K562 (cell line): ENCODE measurements around the gene PET117. TPM values are rescaled to one million over a fixed set of nuclear protein-coding genes. Genes with fewer than 3 reads are reported as not detected.

Source experiments
- ATAC-seq: fragments of 200-7000 bp; cut with Tn5 transposase; 3 replicates; pipeline ENCODE4 v1.9.1; 2020; ENCODE audit warnings: moderate library complexity
- BruUV-seq: library from RNA; stranded (reverse); fragments of 400-500 nt; replicated peaks from 2 replicates; lab custom pipeline; 2021; lab: Mats Ljungman, UMichigan
- CTCF ChIA-PET: fragments of 300-600 bp; formaldehyde crosslinking; extraction: SDS; loops from one replicate; lab custom pipeline; 2021; ENCODE audit warnings: low intra/inter-chr PET ratio; lab: Yijun Ruan, JAX
- POLR2A ChIA-PET: fragments of 300-600, 350-650 bp; sonication (Branson Sonifier 250); formaldehyde crosslinking; extraction: SDS; loops from one replicate; lab custom pipeline; 2021; ENCODE audit warnings: antibody characterized with exemption, inconsistent platforms; lab: Yijun Ruan, JAX
- DNase-seq, 4 experiments: peaks; one replicate each; pipeline versions ENCODE4 v3.0.0 to v3.0.0-alpha.2; 2011 to 2018; ENCODE audit warnings: low spot score in 3 of 4, mixed read lengths in 3 of 4; ENCODE audit errors: extremely low read depth in 1 of 4
- FAIRE-seq: peaks from 2 replicates; lab custom pipeline; 2011; peaks lifted over from hg19 to GRCh38; lab: Jason Lieb, UNC
- H2AFZ ChIP-seq: 2 replicates; pipeline ENCODE4 v1.6.0; 2011; ENCODE audit warnings: low read depth, low read length, control low read depth, inconsistent platforms
- H3K27ac ChIP-seq: fragments of 200-600 bp; 3 replicates; pipeline ENCODE4 v1.8.0; 2011; ENCODE audit warnings: low read depth, mild to moderate bottlenecking, control low read depth, inconsistent platforms, low read length, moderate library complexity, mixed read lengths; ENCODE audit errors: extremely low read depth
- H3K27me3 ChIP-seq, 2 experiments: fragments of 300-600 bp in 1 of 2; 2 replicates in 1 of 2; 3 replicates in 1 of 2; pipeline versions ENCODE4 v1.6.0 to v1.8.0; 2011; ENCODE audit warnings: inconsistent platforms in 2 of 2, low read length in 2 of 2, mild to moderate bottlenecking in 1 of 2, mixed read lengths in 1 of 2, moderate library complexity in 1 of 2; ENCODE audit not compliant: control insufficient read depth in 2 of 2, insufficient read depth in 2 of 2
- H3K36me3 ChIP-seq: fragments of 300-600 bp; 3 replicates; pipeline ENCODE4 v1.8.0; 2011; ENCODE audit warnings: mild to moderate bottlenecking, low read length, inconsistent platforms; ENCODE audit not compliant: control insufficient read depth, insufficient read depth
- H3K4me1 ChIP-seq, 2 experiments: fragments of 200-600 bp in 1 of 2; replicated peaks in 1 of 2; 2 replicates in 1 of 2; 3 replicates in 1 of 2; pipeline versions ENCODE4 v1.5.1 to v1.8.0; 2011; ENCODE audit warnings: inconsistent platforms in 2 of 2, low read length in 2 of 2, mild to moderate bottlenecking in 1 of 2, mixed read lengths in 1 of 2, moderate library complexity in 1 of 2; ENCODE audit not compliant: control insufficient read depth in 2 of 2, insufficient read depth in 2 of 2
- H3K4me2 ChIP-seq: 2 replicates; pipeline ENCODE4 v1.6.1; 2011; ENCODE audit warnings: low read length, control low read depth, inconsistent platforms, mixed read lengths; ENCODE audit not compliant: insufficient read depth
- H3K4me3 ChIP-seq: fragments of 200-600 bp; sonication (generic), shearing (Covaris generic); 2 replicates; pipeline ENCODE4 v1.5.1; 2016; ENCODE audit warnings: control low read depth, inconsistent platforms
- H3K79me2 ChIP-seq: fragments of 200-600 bp; 3 replicates; pipeline ENCODE4 v1.8.0; 2011; ENCODE audit warnings: low read length, inconsistent platforms; ENCODE audit not compliant: control insufficient read depth, insufficient read depth
- H3K9ac ChIP-seq, 2 experiments: 2 replicates each; pipeline versions ENCODE4 v1.6.0 to v1.6.1; 2011; ENCODE audit warnings: low read depth in 2 of 2, low read length in 2 of 2, control low read depth in 1 of 2, inconsistent platforms in 1 of 2, mild to moderate bottlenecking in 1 of 2, mixed read lengths in 1 of 2; ENCODE audit not compliant: insufficient read depth in 1 of 2
- H3K9me1 ChIP-seq: one replicate; pipeline ENCODE4 v1.6.0; 2011; ENCODE audit warnings: inconsistent platforms, mild to moderate bottlenecking, low read length, moderate library complexity; ENCODE audit not compliant: control insufficient read depth, insufficient read depth
- H3K9me3 ChIP-seq: replicated peaks from 2 replicates; pipeline ENCODE4 v1.5.1; 2011; ENCODE audit warnings: low read depth, low read length, inconsistent platforms; ENCODE audit not compliant: control insufficient read depth, insufficient read depth
- H4K20me1 ChIP-seq: replicated peaks from 2 replicates; pipeline ENCODE4 v1.6.1; 2011; ENCODE audit warnings: low read length, inconsistent platforms, mixed read lengths; ENCODE audit not compliant: control insufficient read depth, insufficient read depth
- CEBPG ChIP-seq, 3 experiments: fragments of 200-800 bp in 1 of 3; sonication (Bioruptor generic) in 1 of 3; sonication (generic) in 1 of 3; formaldehyde crosslinking in 1 of 3; IDR thresholded peaks in 2 of 3; conservative IDR thresholded peaks in 1 of 3; 2 replicates each; pipeline versions ENCODE4 v1.6.1 to v1.8.0; 2016 to 2022; ENCODE audit warnings: missing compliant biosample characterization in 2 of 3, missing genetic modification characterization in 2 of 3, mild to moderate bottlenecking in 1 of 3, missing genetic modification reagents in 1 of 3
- FOXJ2 ChIP-seq: fragments of 200-800 bp; sonication (Bioruptor generic); IDR thresholded peaks from 2 replicates; pipeline ENCODE4 v1.6.1; 2016; ENCODE audit warnings: missing genetic modification characterization, missing compliant biosample characterization
- KAT8 ChIP-seq: fragments of 450-650 bp; IDR thresholded peaks from 2 replicates; pipeline ENCODE4 v1.6.1; 2016; ENCODE audit warnings: low read depth, mild to moderate bottlenecking
- L3MBTL2 ChIP-seq: fragments of 450-650 bp; IDR thresholded peaks from 2 replicates; pipeline ENCODE4 v1.6.1; 2016; ENCODE audit warnings: mild to moderate bottlenecking, moderate library complexity
- LARP7 ChIP-seq: fragments of 450-650 bp; IDR thresholded peaks from 2 replicates; pipeline ENCODE4 v1.6.1; 2016
- MIER1 ChIP-seq: fragments of 450-650 bp; IDR thresholded peaks from 2 replicates; pipeline ENCODE4 v1.6.1; 2016; ENCODE audit warnings: antibody characterized with exemption, mild to moderate bottlenecking, low read depth
- OTX1 ChIP-seq: fragments of 450-650 bp; formaldehyde crosslinking; IDR thresholded peaks from 2 replicates; pipeline ENCODE4 v1.4.0; 2022; ENCODE audit warnings: mild to moderate bottlenecking
- POLR2A ChIP-seq: fragments of 450-650 bp; conservative IDR thresholded peaks from 2 replicates; pipeline ENCODE4 v1.6.1; 2016
- POLR3A ChIP-seq: IDR thresholded peaks from 2 replicates; pipeline ENCODE4 v1.6.1; 2011; ENCODE audit warnings: borderline replicate concordance, mild to moderate bottlenecking, moderate library complexity; ENCODE audit not compliant: insufficient read length, insufficient read depth; ENCODE audit errors: extremely low read depth
- PPARD ChIP-seq: fragments of 250-450 bp; sonication (Bioruptor Pico); IDR thresholded peaks from 2 replicates; pipeline ENCODE4 v1.8.0; 2022; ENCODE audit warnings: inconsistent platforms, mild to moderate bottlenecking, moderate library complexity
- SRSF3 ChIP-seq: fragments of 200-400 bp; formaldehyde crosslinking; IDR thresholded peaks from 2 replicates; pipeline ENCODE4 v1.6.1; 2016; ENCODE audit warnings: mild to moderate bottlenecking, low read length, moderate library complexity; ENCODE audit not compliant: insufficient read depth
- ZBTB12 ChIP-seq: fragments of 250-450 bp; sonication (Bioruptor Pico); IDR thresholded peaks from 2 replicates; pipeline ENCODE4 v1.4.0; 2020
- ZNF445 ChIP-seq: fragments of 250-450 bp; sonication (Bioruptor Pico); IDR thresholded peaks from 2 replicates; pipeline ENCODE4 v1.4.0; 2020; ENCODE audit warnings: low read depth, mild to moderate bottlenecking, moderate library complexity
- ZNF551 ChIP-seq: fragments of 250-450 bp; sonication (Bioruptor Pico); IDR thresholded peaks from 2 replicates; pipeline ENCODE4 v1.5.0; 2021; ENCODE audit warnings: mild to moderate bottlenecking, moderate library complexity
- ZNF740 ChIP-seq, 3 experiments: fragments of 200-800 bp in 1 of 3; sonication (Bioruptor generic) in 1 of 3; sonication (generic) in 1 of 3; formaldehyde crosslinking in 1 of 3; IDR thresholded peaks; 2 replicates each; pipeline versions ENCODE4 v1.6.1 to v1.8.0; 2016 to 2022; ENCODE audit warnings: mild to moderate bottlenecking in 2 of 3, missing compliant biosample characterization in 2 of 3, missing genetic modification characterization in 2 of 3, missing genetic modification reagents in 1 of 3
- WGBS: fragments of 100-300 bp; shearing (Covaris generic); methylation state at CpG from one replicate; pipeline ENCODE4 v1.1.6; 2016; ENCODE audit warnings: low coverage, mixed read lengths; ENCODE audit not compliant: insufficient coverage; ENCODE audit errors: missing lambda C conversion rate; 5-methylcytosine and 5-hydroxymethylcytosine counted together
- in situ Hi-C: fragments of 300-500 bp; cut with MboI; formaldehyde crosslinking; loops from 4 replicates; pipeline ENCODE4 v1.15.0; 2018; ENCODE audit warnings: inconsistent platforms, mixed read lengths
- intact Hi-C: fragments of 100-400 bp; cut with micrococcal nuclease; formaldehyde crosslinking; loops from 2 replicates; pipeline ENCODE4 v1.14.2; 2022
- polyA plus RNA-seq, 8 experiments: library from polyadenylated mRNA; depleted of rRNA in 4 of 8; stranded (reverse) in 5 of 8; unstranded in 3 of 8; fragments of >200 nt; fragmentation: Nextera tagmentation in 2 of 8; fragmentation: Illumina TruSeq in 1 of 8; extraction: Ambion mirVana in 2 of 8; extraction: Trizol in 1 of 8; gene quantifications; 2 replicates each; pipeline versions ENCODE4 v1.2.1 to v1.2.3, GENCODE V29; 2011 to 2014; ENCODE audit warnings: inconsistent platforms in 1 of 8, missing spikeins in 1 of 8
- total RNA-seq, 7 experiments: library from RNA; depleted of rRNA in 6 of 7; stranded (reverse); fragments of >200 nt in 6 of 7; fragmentation: Illumina TruSeq in 2 of 7; extraction: Trizol in 2 of 7; gene quantifications; 2 replicates each; pipeline versions ENCODE4 v1.2.1 to v1.2.3, GENCODE V29; 2011 to 2021; ENCODE audit warnings: low replicate concordance in 1 of 7

The PET117 gene
- total and polyA plus RNA-seq, 9 of the 15 experiments (the other 6 are each of a cell fraction or from before 2014, with no cell fraction given), result 7.1 to 18.2 (median 12.4) TPM

- FAIRE-seq (no peak), ATAC-seq (no peak), DNase-seq (no peak)
- no peaks in the 10 kb centered on the region for H3K9me3 ChIP-seq
- H2AFZ ChIP-seq, result no peak overlapping the region
- ChIA-PET CTCF (no interaction called here), POLR2A (no interaction called here)
- intact Hi-C loops (no loop called here), in situ Hi-C loops (no loop called here)
- WGBS, result 12% methylated on average over 2 of the region's 2 CpGs
- no peaks in the 10 kb centered on the region; a peak in 1 of 5 replicates for H3K27me3 ChIP-seq
- H3K9me1 ChIP-seq, result no peaks in the 10 kb centered on the region
- H3K4me1 ChIP-seq, result peaks cover 0 to 9% of the 10 kb centered on the region in 2 experiments; a peak in 3 of 5 replicates
- H4K20me1 ChIP-seq, result no peaks in the 10 kb centered on the region
- no peaks in the 10 kb centered on the region for H3K36me3 ChIP-seq
- TF ChIP-seq POLR3A (no peak), KAT8 (no peak), OTX1 (no peak), LARP7 (no peak), MIER1 (no peak)
- H3K27ac ChIP-seq, result no peak overlapping the region
- H3K4me2 ChIP-seq, result no peak overlapping the region
- BruUV-seq, result no TSS peak
- H3K79me2 ChIP-seq, result peaks cover 10% of the 10 kb centered on the region
- no peak overlapping the region for H3K4me3 ChIP-seq
- H3K9ac ChIP-seq, result no peak overlapping the region
Observed at GRCh38 chr20:18133962-18134361, 3.7 kb upstream of the PET117 start.

- H3K27ac ChIP-seq, result peak overlapping the region; percentile 59
- DNase-seq (no peak), ATAC-seq (peak; percentile 77), FAIRE-seq (no peak)
- peak overlapping the region; percentile 88 for H3K4me2 ChIP-seq
- POLR2A ChIA-PET, result interaction anchor here (0.6 to 1.2 kb wide), 3 partner anchors 12 to 29 kb away, joined by 3 to 5 read pairs (median 3); no protein-coding TSS in a partner anchor
- in situ Hi-C loops (no loop called here), intact Hi-C loops (no loop called here)
- no TSS peak for BruUV-seq
- CTCF ChIA-PET, result no interaction called here
- peaks cover 8% of the 10 kb centered on the region; the same call in 1 of the 3 replicates for H3K36me3 ChIP-seq
- peak overlapping the region; percentile 93 for H2AFZ ChIP-seq
- no peak for TF ChIP-seq PPARD (CRISPR knock-in tag)
- TF ChIP-seq FOXJ2 (tag), result no peak
- TF ChIP-seq ZBTB12 (CRISPR knock-in tag), result no peak
- TF ChIP-seq POLR2A, result no peak
- no peak for TF ChIP-seq L3MBTL2
- TF ChIP-seq ZNF445, result no peak
- no peak for TF ChIP-seq SRSF3
- no peak for TF ChIP-seq ZNF551 (CRISPR knock-in tag)
- no peak for TF ChIP-seq ZNF740 (CRISPR knock-in tag; IDR thresholded peaks at IDR 0.05)
- TF ChIP-seq ZNF740 (tag; IDR thresholded peaks at IDR 0.05), result no peak
- TF ChIP-seq CEBPG (CRISPR knock-in tag; IDR thresholded peaks at IDR 0.05), result no peak
- no peak for TF ChIP-seq CEBPG (tag; conservative IDR thresholded peaks at IDR 0.05 in 1 of 2, IDR thresholded peaks at IDR 0.05 in 1 of 2)
- H3K9ac ChIP-seq, result peak overlapping the region; percentile 76 to 97
- no peaks in the 10 kb centered on the region for H3K9me3 ChIP-seq
- 2% methylated on average over 9 of the region's 15 CpGs for WGBS
- H3K27me3 ChIP-seq, result no peaks in the 10 kb centered on the region
- H3K4me1 ChIP-seq, result peaks cover 0 to 9% of the 10 kb centered on the region in 2 experiments; a peak in 3 of 5 replicates
- no peaks in the 10 kb centered on the region for H4K20me1 ChIP-seq
- no peaks in the 10 kb centered on the region for H3K9me1 ChIP-seq
- peaks cover 23% of the 10 kb centered on the region for H3K79me2 ChIP-seq
- H3K4me3 ChIP-seq, result peak overlapping the region; percentile 97
Observed at GRCh38 chr20:18138266-18138582, 561 bp downstream of the PET117 start.
